ENCODE measurements around the gene OR10G8. TPM values are rescaled to one million over a fixed set of nuclear protein-coding genes. Genes with fewer than 3 reads are reported as not detected.

Gene OR10G8
- total and polyA plus RNA-seq, 2 of the 4 experiments (the other 2 are of a cell fraction): not detected

- intact Hi-C loops (cut with micrococcal nuclease): loop anchor here (10.0 kb wide), 1 partner anchor 424 kb away; no protein-coding TSS in a partner anchor
- H4K20me1 ChIP-seq (ENCODE audit: insufficient read depth, low read length): no peaks in the 10 kb centered on the region
- BruUV-seq (replicated peaks): no TSS peak
- dilution Hi-C loops (cut with HindIII; ENCODE audit: low sequenced_read_pairs, unreplicated experiment): no loop called here
- DNase-seq: no peak
- H3K4me2 ChIP-seq (ENCODE audit: low read depth, low read length): no peak overlapping the region
- WGBS, 2 experiments (ENCODE audit: extremely low coverage in 2 of 2, insufficient read length in 1 of 2): no CpG with 5 or more reads among the region's 4 CpGs
- no peak overlapping the region for H2BK15ac ChIP-seq (ENCODE audit: low read depth, low read length)
- no peaks in the 10 kb centered on the region for H3K9me3 ChIP-seq (ENCODE audit: control insufficient read depth, insufficient read depth, low read length)
- no peak overlapping the region for H4K8ac ChIP-seq (ENCODE audit: low read depth in 2 of 2, low read length in 2 of 2)
- H2BK20ac ChIP-seq (ENCODE audit: low read depth, low read length): no peak overlapping the region
- TF ChIP-seq POLR2A (IDR thresholded peaks at IDR 0.05; ENCODE audit: low read depth, low read length) (no peak), MAZ (IDR thresholded peaks at IDR 0.05; ENCODE audit: borderline replicate concordance, low read depth, low read length) (no peak), CEBPB (IDR thresholded peaks at IDR 0.05; ENCODE audit: low read depth, low read length) (no peak), SMC3 (IDR thresholded peaks at IDR 0.05; ENCODE audit: low read depth, low read length) (no peak), RCOR1 (IDR thresholded peaks at IDR 0.05; ENCODE audit: insufficient replicate concordance, low read length) (no peak), MXI1 (IDR thresholded peaks at IDR 0.05; ENCODE audit: borderline replicate concordance, low read depth, low read length) (no peak), NFE2L2 (IDR thresholded peaks at IDR 0.05; ENCODE audit: low read depth, low read length) (no peak), BHLHE40 (IDR thresholded peaks at IDR 0.05; ENCODE audit: low read depth, low read length) (no peak)
- TF ChIP-seq, protein P1, sequence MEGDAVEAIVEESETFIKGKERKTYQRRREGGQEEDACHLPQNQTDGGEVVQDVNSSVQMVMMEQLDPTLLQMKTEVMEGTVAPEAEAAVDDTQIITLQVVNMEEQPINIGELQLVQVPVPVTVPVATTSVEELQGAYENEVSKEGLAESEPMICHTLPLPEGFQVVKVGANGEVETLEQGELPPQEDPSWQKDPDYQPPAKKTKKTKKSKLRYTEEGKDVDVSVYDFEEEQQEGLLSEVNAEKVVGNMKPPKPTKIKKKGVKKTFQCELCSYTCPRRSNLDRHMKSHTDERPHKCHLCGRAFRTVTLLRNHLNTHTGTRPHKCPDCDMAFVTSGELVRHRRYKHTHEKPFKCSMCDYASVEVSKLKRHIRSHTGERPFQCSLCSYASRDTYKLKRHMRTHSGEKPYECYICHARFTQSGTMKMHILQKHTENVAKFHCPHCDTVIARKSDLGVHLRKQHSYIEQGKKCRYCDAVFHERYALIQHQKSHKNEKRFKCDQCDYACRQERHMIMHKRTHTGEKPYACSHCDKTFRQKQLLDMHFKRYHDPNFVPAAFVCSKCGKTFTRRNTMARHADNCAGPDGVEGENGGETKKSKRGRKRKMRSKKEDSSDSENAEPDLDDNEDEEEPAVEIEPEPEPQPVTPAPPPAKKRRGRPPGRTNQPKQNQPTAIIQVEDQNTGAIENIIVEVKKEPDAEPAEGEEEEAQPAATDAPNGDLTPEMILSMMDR (conservative IDR thresholded peaks at IDR 0.05; ENCODE audit: low read depth, low read length): no peak
- TF ChIP-seq, protein P2, sequence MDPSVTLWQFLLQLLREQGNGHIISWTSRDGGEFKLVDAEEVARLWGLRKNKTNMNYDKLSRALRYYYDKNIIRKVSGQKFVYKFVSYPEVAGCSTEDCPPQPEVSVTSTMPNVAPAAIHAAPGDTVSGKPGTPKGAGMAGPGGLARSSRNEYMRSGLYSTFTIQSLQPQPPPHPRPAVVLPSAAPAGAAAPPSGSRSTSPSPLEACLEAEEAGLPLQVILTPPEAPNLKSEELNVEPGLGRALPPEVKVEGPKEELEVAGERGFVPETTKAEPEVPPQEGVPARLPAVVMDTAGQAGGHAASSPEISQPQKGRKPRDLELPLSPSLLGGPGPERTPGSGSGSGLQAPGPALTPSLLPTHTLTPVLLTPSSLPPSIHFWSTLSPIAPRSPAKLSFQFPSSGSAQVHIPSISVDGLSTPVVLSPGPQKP (IDR thresholded peaks at IDR 0.05; ENCODE audit: borderline replicate concordance, low read depth, low read length): no peak
- H2BK5ac ChIP-seq (ENCODE audit: low read depth, low read length, poor library complexity, severe bottlenecking): no peak overlapping the region
- in situ Hi-C loops (cut with MboI; ENCODE audit: low sequenced_read_pairs): loop anchor here (25.0 kb wide), 1 partner anchor 519 kb away; no protein-coding TSS in a partner anchor
- H3K27ac ChIP-seq (ENCODE audit: insufficient read depth, low read length): no peak overlapping the region
- H4K91ac ChIP-seq (ENCODE audit: insufficient read depth, low read depth, low read length): no peak overlapping the region
- ATAC-seq (ENCODE audit: low read depth): no peak
- H3K14ac ChIP-seq (replicated peaks; ENCODE audit: low read depth, low read length): no peak overlapping the region
- no peak overlapping the region for H2AFZ ChIP-seq (replicated peaks; ENCODE audit: low read length, poor library complexity)
- H3K23ac ChIP-seq (ENCODE audit: low read depth, low read length): no peak overlapping the region
- ChIA-PET POLR2A (ENCODE audit: unreplicated experiment) (no interaction called here), CTCF (interaction anchor here (1.1 to 2.2 kb wide), 7 partner anchors 34 to 517 kb away, joined by 3 to 8 read pairs (median 5); no protein-coding TSS in a partner anchor)
- peaks cover 10% of the 10 kb centered on the region for H3K27me3 ChIP-seq (ENCODE audit: control insufficient read depth, insufficient read depth, low read length)
- H3K18ac ChIP-seq (ENCODE audit: low read depth, low read length): no peak overlapping the region
- H3K4ac ChIP-seq (ENCODE audit: low read depth, low read length): no peak overlapping the region
- no peak overlapping the region for H3K9ac ChIP-seq (ENCODE audit: low read depth, low read length)
- no peak overlapping the region for H4K5ac ChIP-seq (ENCODE audit: low read depth, low read length)
- H2AK9ac ChIP-seq (replicated peaks; ENCODE audit: low read depth, low read length, poor library complexity): no peak overlapping the region
- H3K56ac ChIP-seq (ENCODE audit: extremely low read depth, insufficient read depth, low read length): no peak overlapping the region
- H3K36me3 ChIP-seq (ENCODE audit: control insufficient read depth, insufficient read depth, low read length): no peaks in the 10 kb centered on the region
- H2BK120ac ChIP-seq (ENCODE audit: low read depth, low read length): no peak overlapping the region
- no peaks in the 10 kb centered on the region for H3K79me1 ChIP-seq (ENCODE audit: low read depth in 1 of 2, low read length in 2 of 2)
- no peaks in the 10 kb centered on the region for H3K4me1 ChIP-seq (ENCODE audit: control insufficient read depth, insufficient read depth, low read length)
- no peak overlapping the region for H3K4me3 ChIP-seq (ENCODE audit: insufficient read depth, low read depth, low read length)
- no peaks in the 10 kb centered on the region for H3K9me1 ChIP-seq (ENCODE audit: insufficient read depth, low read length)
- no peak overlapping the region for H2AK5ac ChIP-seq (ENCODE audit: low read depth, low read length)
Measured at GRCh38 chr11:124068601-124069110, 42.1 kb downstream of the OR10G8 start.
